Fibroblast of skin of right biceps (primary cell): ENCODE data around the gene TCF4.
A peak's percentile ranks its signal among the peaks of the same experiment; 100 is the strongest.

ENCODE experiments used
- DNase-seq: peaks from one replicate; pipeline ENCODE4 v3.0.0-alpha.2; 2013

The TCF4 gene

GRCh38 chr18:55280503-55280902, 307.5 kb downstream of the TCF4 start:
- peak; percentile 67 for DNase-seq

GRCh38 chr18:55275039-55275901, 312.7 kb downstream of the TCF4 start:
- peak; percentile 61 for DNase-seq

DNA sequence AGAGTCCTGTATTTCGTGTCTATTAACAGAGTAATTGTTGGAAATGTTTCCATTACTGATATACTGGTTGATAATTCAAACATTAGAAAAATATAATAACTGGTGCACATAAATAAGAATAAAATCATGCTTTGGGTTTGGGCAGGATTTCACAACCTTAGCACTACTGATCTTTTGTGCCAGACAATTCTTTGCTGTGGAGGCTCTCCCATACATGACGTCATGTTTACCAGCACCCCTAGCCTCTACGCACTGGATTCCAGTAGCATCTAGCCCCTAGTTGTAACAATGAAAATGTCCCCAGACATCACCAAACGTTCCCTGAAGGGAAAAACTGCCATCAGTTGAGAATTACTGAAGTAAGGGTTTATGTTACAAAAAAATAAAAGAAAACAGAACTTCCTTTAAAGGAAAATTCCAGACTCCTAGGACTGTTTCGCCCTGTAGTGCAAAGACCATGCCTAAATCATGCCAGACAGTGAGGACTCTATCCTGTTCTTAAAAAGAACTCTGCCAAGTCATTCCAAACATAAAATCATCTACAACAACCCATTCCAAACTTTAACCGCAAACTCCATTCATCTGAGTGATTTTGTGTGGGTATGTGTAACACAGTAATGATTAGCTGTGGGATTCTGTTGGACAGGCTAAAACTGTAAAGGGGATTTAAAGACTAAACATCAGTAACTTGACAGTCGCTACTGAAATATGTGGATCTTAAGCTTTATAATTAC, 315.3 kb downstream of the TCF4 start:
- peak; percentile 89 for DNase-seq

GRCh38 chr18:55269622-55270021, 318.4 kb downstream of the TCF4 start:
- DNase-seq: no peak

- DNase-seq: no peak
These were observed 319.2 kb downstream of the TCF4 start for GRCh38 chr18:55268628-55269275.

- DNase-seq: no peak
These were observed 319.8 kb downstream of the TCF4 start for GRCh38 chr18:55268151-55268601.

GRCh38 chr18:55266981-55267380, 321.0 kb downstream of the TCF4 start:
- DNase-seq: peak; percentile 82

DNA sequence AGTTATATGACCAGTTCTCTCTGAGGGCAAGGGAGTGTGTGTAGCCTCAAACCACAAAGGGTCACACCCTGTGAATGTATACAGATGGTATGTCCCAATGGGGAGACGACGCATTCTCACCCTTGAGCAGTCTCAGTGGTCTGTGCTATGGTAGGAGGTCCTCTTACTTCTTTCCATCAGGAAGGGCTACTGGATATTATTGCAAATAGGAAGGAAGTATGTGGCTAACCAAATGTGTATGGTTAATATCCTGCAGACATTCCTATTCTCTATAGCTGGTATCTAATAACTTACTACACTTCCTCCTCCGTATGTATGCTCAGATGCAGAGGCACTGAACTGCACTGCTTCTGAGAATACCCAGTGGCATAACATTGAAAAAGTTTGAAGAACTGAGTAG, 322.0 kb downstream of the TCF4 start:
- peak; percentile 88 for DNase-seq

GRCh38 chr18:55265130-55265675, 322.8 kb downstream of the TCF4 start:
- DNase-seq: peak; percentile 48

GRCh38 chr18:55264108-55264507, 323.9 kb downstream of the TCF4 start:
- DNase-seq: peak; percentile 36

GRCh38 chr18:55262021-55262560, 325.9 kb downstream of the TCF4 start:
- DNase-seq: no peak

- DNase-seq: no peak
These were observed 326.7 kb downstream of the TCF4 start for GRCh38 chr18:55261253-55261652.

DNA sequence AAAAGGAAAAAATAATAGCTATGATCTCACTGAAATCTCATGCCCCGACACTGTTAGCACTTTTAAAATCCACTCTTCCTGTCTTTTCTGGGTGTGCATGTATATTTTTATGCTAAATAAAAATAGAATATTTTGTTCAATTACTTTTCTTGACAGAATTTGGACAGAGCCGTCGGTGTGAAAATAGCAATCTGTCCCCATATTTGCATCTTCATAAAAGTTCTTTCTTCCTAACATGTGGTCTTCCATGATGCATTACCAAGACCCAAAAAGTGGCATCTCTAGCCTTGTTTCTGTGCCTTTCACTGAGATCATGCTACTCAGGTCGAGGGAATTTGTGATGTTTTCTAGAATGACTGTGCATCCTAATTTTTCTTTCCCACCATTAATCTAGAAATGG, 329.9 kb downstream of the TCF4 start:
- no peak for DNase-seq

- DNase-seq: no peak
These were observed 331.1 kb downstream of the TCF4 start for GRCh38 chr18:55256929-55257289.

- peak; percentile 91 for DNase-seq
These were observed 331.6 kb downstream of the TCF4 start for GRCh38 chr18:55256226-55256928.

DNA sequence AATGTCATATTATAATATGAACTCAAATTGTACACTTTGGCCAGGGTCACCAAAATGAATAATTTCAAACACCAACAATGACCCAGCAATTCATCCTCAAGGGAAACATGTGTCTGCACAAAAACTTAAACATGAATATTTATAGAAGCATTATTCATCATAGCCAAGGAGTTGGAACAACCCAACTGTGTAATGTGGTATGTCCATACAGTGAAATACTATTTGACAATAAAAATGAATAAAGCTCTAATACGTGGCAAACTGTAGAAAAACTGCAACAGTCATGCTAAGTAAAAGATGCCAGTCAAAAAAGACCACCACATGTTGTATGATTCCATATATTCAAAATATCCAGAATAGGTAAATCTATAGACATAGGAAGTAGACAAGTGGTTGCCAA, 334.2 kb downstream of the TCF4 start:
- no peak for DNase-seq

DNA sequence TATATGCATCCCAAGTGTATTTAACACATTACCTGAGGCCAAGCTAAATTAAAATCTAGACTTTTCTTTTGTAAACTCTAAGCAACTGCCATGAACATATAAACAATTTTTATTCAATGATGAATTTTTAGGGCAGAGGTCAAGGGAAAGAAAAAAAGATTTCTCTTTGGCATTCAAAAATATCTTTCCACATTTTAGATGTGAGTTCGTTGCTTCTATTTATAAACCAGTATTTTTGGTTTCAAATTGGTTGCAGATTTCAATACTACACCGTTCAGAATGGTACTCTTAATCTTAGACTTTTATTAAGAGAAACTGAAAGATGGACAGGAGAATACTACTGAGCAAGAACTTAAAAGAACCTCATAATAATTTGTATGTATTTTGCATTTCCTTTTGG, 335.1 kb downstream of the TCF4 start:
- no peak for DNase-seq

DNA sequence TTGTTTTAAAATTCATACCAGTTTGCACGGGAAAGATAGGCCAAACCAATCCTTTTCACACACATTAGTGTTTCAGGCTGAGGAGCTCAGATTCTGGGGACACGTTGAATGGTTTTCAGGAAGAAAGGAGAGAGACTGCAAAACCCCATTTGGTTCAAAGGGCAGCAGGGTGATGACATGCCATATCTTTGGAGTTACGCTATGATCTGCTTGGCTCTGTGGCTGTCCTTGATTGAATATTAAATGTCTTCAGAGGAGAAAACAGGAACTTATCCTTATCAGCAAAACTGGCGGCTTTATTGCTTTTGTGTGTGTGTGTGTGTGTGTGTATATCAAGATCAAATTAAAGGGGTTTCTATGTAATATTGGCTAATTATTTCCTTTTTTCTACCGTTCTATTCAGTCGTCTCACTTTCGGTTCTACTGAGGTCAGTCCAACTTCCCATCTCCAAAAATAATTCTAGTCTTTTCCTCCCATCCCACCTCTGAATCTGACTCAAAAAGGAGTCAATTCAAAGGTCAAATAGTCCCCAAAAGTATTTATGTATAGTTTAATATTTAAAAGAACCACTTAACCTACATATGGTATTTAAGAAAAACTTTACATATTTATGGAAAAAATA, 335.8 kb downstream of the TCF4 start:
- no peak for DNase-seq

DNA sequence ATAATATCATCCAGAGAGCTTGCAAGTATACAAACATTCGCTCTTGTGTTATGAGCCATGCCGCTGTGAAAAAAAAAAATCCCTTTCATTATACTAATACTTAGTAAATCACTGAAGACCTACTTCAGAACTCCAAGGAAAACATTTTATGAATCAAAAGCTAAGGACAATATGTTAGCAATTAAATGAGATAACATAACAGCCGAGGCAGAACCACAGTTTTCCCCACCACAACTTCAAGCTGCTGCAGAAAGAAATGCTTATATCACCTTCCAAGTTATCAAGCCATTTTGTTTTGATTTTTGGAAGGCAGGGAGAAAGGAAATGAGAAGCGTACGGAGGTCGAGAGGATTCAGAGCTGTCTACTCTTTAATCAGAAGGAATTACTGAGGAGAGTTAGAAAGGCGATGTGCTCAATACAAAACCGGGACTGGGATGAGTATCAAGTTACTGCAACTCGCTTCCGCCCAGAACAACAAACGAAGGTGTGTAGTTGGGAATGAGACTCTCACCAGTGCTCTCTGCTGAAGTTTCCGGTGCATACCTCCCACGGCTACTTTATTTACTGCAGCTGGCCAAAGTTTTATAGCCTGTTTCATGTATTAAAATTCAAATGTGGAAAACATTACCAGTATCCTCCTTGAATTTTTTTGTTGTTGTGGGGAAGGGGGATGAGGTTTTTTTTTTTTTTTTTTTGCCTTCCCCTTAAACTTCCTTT, 336.6 kb downstream of the TCF4 start:
- DNase-seq: peak; percentile 71

DNA sequence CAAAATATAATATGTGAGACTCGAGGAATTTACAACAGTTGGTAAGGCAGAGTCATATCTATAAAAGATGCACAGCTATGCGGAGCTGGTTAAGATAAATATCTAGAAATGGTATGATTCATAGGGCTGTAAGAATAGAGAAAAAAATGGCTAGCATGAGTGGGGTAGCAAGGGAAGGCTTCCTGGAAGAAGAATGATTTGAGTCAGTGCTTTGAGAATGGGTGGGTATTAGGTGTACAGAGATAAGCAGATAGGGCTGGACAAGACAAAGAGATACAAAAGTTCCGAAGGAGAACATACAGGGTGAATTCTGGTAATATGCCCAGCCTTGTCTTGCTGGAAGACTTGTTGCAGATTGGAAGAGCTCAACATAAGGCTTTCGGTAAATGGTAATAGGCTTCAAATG, 337.2 kb downstream of the TCF4 start:
- peak; percentile 87 for DNase-seq

- DNase-seq: peak; percentile 52
These were observed 338.4 kb downstream of the TCF4 start for GRCh38 chr18:55249550-55249949.
